ENCODE measurements around the gene SDF2L1.
"Not testable (repeated sequence)": the region's sequence is repeated elsewhere in the genome, so short reads cannot be mapped to it uniquely, and the experiment has no call there.

The SDF2L1 gene

GRCh38 chr22:21665047-21665851 lies 23.1 kb downstream of the SDF2L1 start:
- no peak for DNase-seq

- no peak for DNase-seq
Measured at GRCh38 chr22:21666786-21667185, 24.7 kb downstream of the SDF2L1 start.

- no peak for DNase-seq
Measured at GRCh38 chr22:21669026-21669425, 26.9 kb downstream of the SDF2L1 start.

- DNase-seq, result no peak
Measured at GRCh38 chr22:21672107-21672629, 30.1 kb downstream of the SDF2L1 start.

- no peak for DNase-seq
Measured at GRCh38 chr22:21673534-21674321, 31.6 kb downstream of the SDF2L1 start.

- no peak for DNase-seq
Measured at GRCh38 chr22:21674638-21675245, 32.6 kb downstream of the SDF2L1 start.

GRCh38 chr22:21677606-21678443 lies 35.7 kb downstream of the SDF2L1 start:
- DNase-seq, result peak; percentile 10

- not testable (repeated sequence) for DNase-seq
Measured at GRCh38 chr22:21678842-21679241, 36.7 kb downstream of the SDF2L1 start.

- DNase-seq, result no peak
Measured at GRCh38 chr22:21679383-21679782, 37.3 kb downstream of the SDF2L1 start.

GRCh38 chr22:21680830-21681565 lies 38.9 kb downstream of the SDF2L1 start:
- no peak for DNase-seq

GRCh38 chr22:21681566-21682370 lies 39.7 kb downstream of the SDF2L1 start:
- no peak for DNase-seq

- no peak for DNase-seq
Measured at GRCh38 chr22:21682385-21683175, 40.5 kb downstream of the SDF2L1 start.

- no peak for DNase-seq
Measured at GRCh38 chr22:21683401-21683811, 41.3 kb downstream of the SDF2L1 start.

GRCh38 chr22:21684492-21685163 lies 42.5 kb downstream of the SDF2L1 start:
- DNase-seq, result no peak

- no peak for DNase-seq
Measured at GRCh38 chr22:21685164-21685513, 43.0 kb downstream of the SDF2L1 start.

GRCh38 chr22:21686193-21686608 lies 44.1 kb downstream of the SDF2L1 start:
- no peak for DNase-seq

GRCh38 chr22:21686634-21687393 lies 44.7 kb downstream of the SDF2L1 start:
- DNase-seq, result no peak

GRCh38 chr22:21687685-21688259 lies 45.7 kb downstream of the SDF2L1 start:
- DNase-seq, result no peak
